Neutrophil (primary cell): ENCODE measurements around the gene STAG1.

Source experiments
- H3K27ac ChIP-seq: fragments of 200-600 bp; sonication (generic); 2 replicates; pipeline ENCODE4 v1.5.1; 2016; ENCODE audit warnings: mild to moderate bottlenecking, moderate library complexity
- H3K27me3 ChIP-seq: fragments of 200-600 bp; sonication (generic); 2 replicates; pipeline ENCODE4 v1.6.0; 2016; ENCODE audit warnings: mild to moderate bottlenecking
- H3K36me3 ChIP-seq: fragments of 200-600 bp; sonication (generic); 2 replicates; pipeline ENCODE4 v1.5.1; 2017
- H3K4me1 ChIP-seq, 2 experiments: fragments of 200-600 bp in 1 of 2; sonication (generic) in 1 of 2; 1 replicate in 1 of 2; 2 replicates in 1 of 2; pipeline versions ENCODE4 v1.5.1 to v1.6.1; 2013 to 2016; ENCODE audit warnings: low read depth in 1 of 2, low read length in 1 of 2, mild to moderate bottlenecking in 1 of 2, moderate library complexity in 1 of 2; ENCODE audit not compliant: control insufficient read depth in 1 of 2, insufficient read depth in 1 of 2
- H3K4me3 ChIP-seq, 2 experiments: fragments of 200-600 bp in 1 of 2; sonication (generic) in 1 of 2; 1 replicate in 1 of 2; 2 replicates in 1 of 2; pipeline ENCODE4 v1.5.1; 2013 to 2016; ENCODE audit warnings: low read depth in 1 of 2, low read length in 1 of 2, mild to moderate bottlenecking in 1 of 2, moderate library complexity in 1 of 2
- H3K9me3 ChIP-seq: fragments of 200-600 bp; sonication (generic); 2 replicates; pipeline ENCODE4 v1.5.1; 2016
- CTCF ChIP-seq: fragments of 200-600 bp; sonication (generic); IDR thresholded peaks from 2 replicates; pipeline ENCODE4 v1.5.1; 2016; ENCODE audit warnings: antibody characterized with exemption

STAG1 gene

GRCh38 chr3:136637176-136637575 is 115.0 kb downstream of the STAG1 start:
- no peaks in the 10 kb centered on the region for H3K4me1 ChIP-seq
- no peak for TF ChIP-seq CTCF
- H3K27ac ChIP-seq = no peak overlapping the region
- no peaks in the 10 kb centered on the region for H3K27me3 ChIP-seq
- no peak overlapping the region for H3K4me3 ChIP-seq
- H3K9me3 ChIP-seq = no peaks in the 10 kb centered on the region
- H3K36me3 ChIP-seq = no peaks in the 10 kb centered on the region

- Histone ChIP-seq H3K36me3 (no peaks in the 10 kb centered on the region), H3K4me3 (no peak overlapping the region), H3K9me3 (no peaks in the 10 kb centered on the region), H3K27me3 (no peaks in the 10 kb centered on the region), H3K4me1 (no peaks in the 10 kb centered on the region), H3K27ac (no peak overlapping the region)
- no peak for TF ChIP-seq CTCF
Observed at GRCh38 chr3:136634821-136635220, 117.4 kb downstream of the STAG1 start.

- Histone ChIP-seq H3K4me1 (no peaks in the 10 kb centered on the region), H3K4me3 (no peak overlapping the region), H3K27me3 (no peaks in the 10 kb centered on the region), H3K27ac (no peak overlapping the region), H3K36me3 (peaks cover 4% of the 10 kb centered on the region), H3K9me3 (no peaks in the 10 kb centered on the region)
- TF ChIP-seq CTCF = no peak
Observed at GRCh38 chr3:136632625-136633081, 119.5 kb downstream of the STAG1 start.

- Histone ChIP-seq H3K9me3 (no peaks in the 10 kb centered on the region), H3K27ac (no peak overlapping the region)
Observed at GRCh38 chr3:136631424-136631823, 120.8 kb downstream of the STAG1 start.

GRCh38 chr3:136630915-136631314 is 121.3 kb downstream of the STAG1 start:
- no peaks in the 10 kb centered on the region for H3K9me3 ChIP-seq

More at GRCh38 chr3:136631424-136631823, 120.8 kb downstream of the STAG1 start:
- no peaks in the 10 kb centered on the region for H3K4me1 ChIP-seq
- no peaks in the 10 kb centered on the region for H3K27me3 ChIP-seq
- H3K36me3 ChIP-seq = peaks cover 4% of the 10 kb centered on the region
- TF ChIP-seq CTCF = no peak
- no peak overlapping the region for H3K4me3 ChIP-seq

More at GRCh38 chr3:136630915-136631314, 121.3 kb downstream of the STAG1 start:
- H3K4me1 ChIP-seq = peaks cover 0 to 3% of the 10 kb centered on the region in 2 experiments
- no peak overlapping the region for H3K27ac ChIP-seq
- H3K27me3 ChIP-seq = no peaks in the 10 kb centered on the region
- H3K36me3 ChIP-seq = peaks cover 4% of the 10 kb centered on the region
- no peak overlapping the region for H3K4me3 ChIP-seq
- TF ChIP-seq CTCF = no peak
